ENCODE data around the gene KRT33B. TPM values are rescaled to one million over a fixed set of nuclear protein-coding genes. Genes with fewer than 3 reads are reported as not detected.

KRT33B gene
- total RNA-seq, 1 experiment from 2014 or later = not detected

DNA sequence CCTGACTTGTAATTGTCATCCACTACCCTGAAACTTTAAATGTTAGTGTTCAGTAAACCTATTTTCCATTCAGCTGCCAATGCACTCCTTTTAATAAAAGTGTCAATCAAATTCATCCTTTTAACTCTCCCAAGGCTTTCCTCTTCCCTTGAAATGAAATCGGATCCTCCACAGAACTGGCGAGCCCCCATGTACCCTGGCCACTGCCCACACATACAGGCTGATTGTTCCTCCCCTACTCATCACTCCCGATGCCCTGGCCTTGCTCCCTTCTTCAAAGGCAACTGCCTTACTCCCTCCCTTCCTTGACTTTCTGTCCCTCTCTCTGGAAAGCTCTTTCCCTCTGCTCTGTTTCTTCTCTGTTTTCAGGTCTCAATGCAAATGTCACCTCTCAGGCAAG is 26.6 kb downstream of the KRT33B start:
- Histone ChIP-seq H3K36me3 (ENCODE audit: control insufficient read depth, insufficient read depth, low read length) (no peaks in the 10 kb centered on the region), H3K4me1 (no peaks in the 10 kb centered on the region), H3K9me3 (no peaks in the 10 kb centered on the region), H3K4me3 (ENCODE audit: low read depth, low read length) (no peak overlapping the region), H3K27me3 (replicated peaks; ENCODE audit: control insufficient read depth, insufficient read depth, low read length) (no peaks in the 10 kb centered on the region)
- Mint-ChIP-seq H3K27ac (ENCODE audit: unreplicated experiment) (no peak overlapping the region), H3K4me1 (ENCODE audit: low read depth, unreplicated experiment) (no peaks in the 10 kb centered on the region), H3K4me3 (ENCODE audit: unreplicated experiment) (no peak overlapping the region), H3K27me3 (ENCODE audit: insufficient read depth, unreplicated experiment) (no peaks in the 10 kb centered on the region), H3K9me3 (ENCODE audit: unreplicated experiment) (peaks cover 10% of the 10 kb centered on the region), H3K36me3 (ENCODE audit: insufficient read depth, unreplicated experiment) (no peaks in the 10 kb centered on the region)
- BruUV-seq (replicated peaks) = no TSS peak
- TF ChIP-seq, protein P1, sequence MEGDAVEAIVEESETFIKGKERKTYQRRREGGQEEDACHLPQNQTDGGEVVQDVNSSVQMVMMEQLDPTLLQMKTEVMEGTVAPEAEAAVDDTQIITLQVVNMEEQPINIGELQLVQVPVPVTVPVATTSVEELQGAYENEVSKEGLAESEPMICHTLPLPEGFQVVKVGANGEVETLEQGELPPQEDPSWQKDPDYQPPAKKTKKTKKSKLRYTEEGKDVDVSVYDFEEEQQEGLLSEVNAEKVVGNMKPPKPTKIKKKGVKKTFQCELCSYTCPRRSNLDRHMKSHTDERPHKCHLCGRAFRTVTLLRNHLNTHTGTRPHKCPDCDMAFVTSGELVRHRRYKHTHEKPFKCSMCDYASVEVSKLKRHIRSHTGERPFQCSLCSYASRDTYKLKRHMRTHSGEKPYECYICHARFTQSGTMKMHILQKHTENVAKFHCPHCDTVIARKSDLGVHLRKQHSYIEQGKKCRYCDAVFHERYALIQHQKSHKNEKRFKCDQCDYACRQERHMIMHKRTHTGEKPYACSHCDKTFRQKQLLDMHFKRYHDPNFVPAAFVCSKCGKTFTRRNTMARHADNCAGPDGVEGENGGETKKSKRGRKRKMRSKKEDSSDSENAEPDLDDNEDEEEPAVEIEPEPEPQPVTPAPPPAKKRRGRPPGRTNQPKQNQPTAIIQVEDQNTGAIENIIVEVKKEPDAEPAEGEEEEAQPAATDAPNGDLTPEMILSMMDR (IDR thresholded peaks at IDR 0.05; ENCODE audit: insufficient read depth in 1 of 2, low read depth in 1 of 2, low read length in 1 of 2, severe bottlenecking in 1 of 2, unreplicated experiment in 1 of 2) = no peak
- DNase-seq = no peak
- CTCF ChIA-PET = no interaction called here
- intact Hi-C loops (cut with micrococcal nuclease; ENCODE audit: unreplicated experiment) = no loop called here
- POLR2A ChIA-PET = no interaction called here

DNA sequence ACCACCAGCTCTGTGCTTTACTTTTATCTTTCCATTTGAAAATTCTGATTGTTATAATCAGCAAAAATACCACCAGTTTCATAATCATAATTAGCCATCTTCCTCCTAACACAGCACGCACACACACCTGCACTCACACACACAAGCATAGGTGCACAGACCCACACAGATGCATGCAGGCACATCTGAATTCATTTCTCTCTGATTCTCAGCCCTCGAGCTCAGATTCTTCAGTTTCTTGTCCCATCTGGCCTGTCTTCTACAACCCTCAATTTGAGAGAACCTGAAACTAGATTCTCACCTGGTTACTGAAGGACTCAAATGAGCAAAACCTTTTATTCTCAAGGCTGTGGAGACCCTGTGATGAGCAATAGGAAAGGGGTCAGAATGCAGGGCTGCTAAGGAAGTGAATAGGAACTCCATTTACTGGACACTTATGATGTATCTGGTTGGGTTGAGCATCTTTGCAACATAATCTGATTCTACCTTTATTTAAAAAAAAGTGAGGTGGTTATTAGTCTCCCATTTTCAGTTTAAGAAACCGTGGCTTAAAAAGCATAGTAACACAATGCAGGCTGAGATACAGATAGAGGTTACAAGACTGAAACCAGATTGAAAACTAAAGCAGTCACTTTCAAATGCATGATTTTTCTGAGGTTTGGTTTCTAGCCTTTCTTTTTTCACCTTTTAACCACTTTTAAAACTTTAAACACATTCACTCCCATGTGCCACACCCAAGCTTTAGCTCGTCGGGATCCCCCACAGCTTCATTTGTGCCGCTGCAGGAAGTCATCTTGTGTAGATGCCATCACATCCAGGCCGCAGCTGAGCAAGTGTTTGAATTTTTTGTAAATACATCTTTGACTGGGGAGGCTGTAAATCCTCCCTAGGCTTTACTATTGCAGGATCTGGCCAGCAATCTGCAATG is 28.4 kb downstream of the KRT33B start:
- H3K9me3 Mint-ChIP-seq (ENCODE audit: unreplicated experiment) = peaks cover 10% of the 10 kb centered on the region
- TF ChIP-seq, protein P1 (IDR thresholded peaks at IDR 0.05; ENCODE audit: insufficient read depth in 1 of 2, low read depth in 1 of 2, low read length in 1 of 2, severe bottlenecking in 1 of 2, unreplicated experiment in 1 of 2) = no peak
- POLR2A ChIA-PET = no interaction called here
- no peaks in the 10 kb centered on the region for H3K4me1 Mint-ChIP-seq (ENCODE audit: low read depth, unreplicated experiment)
- Histone ChIP-seq H3K27me3 (replicated peaks; ENCODE audit: control insufficient read depth, insufficient read depth, low read length) (no peaks in the 10 kb centered on the region), H3K36me3 (ENCODE audit: control insufficient read depth, insufficient read depth, low read length) (no peaks in the 10 kb centered on the region), H3K4me3 (ENCODE audit: low read depth, low read length) (no peak overlapping the region), H3K9me3 (no peaks in the 10 kb centered on the region), H3K4me1 (no peaks in the 10 kb centered on the region)
- H3K27me3 Mint-ChIP-seq (ENCODE audit: insufficient read depth, unreplicated experiment) = no peaks in the 10 kb centered on the region
- CTCF ChIA-PET = no interaction called here
- DNase-seq = no peak
- no TSS peak for BruUV-seq (replicated peaks)
- no peak overlapping the region for H3K27ac Mint-ChIP-seq (ENCODE audit: unreplicated experiment)
- H3K4me3 Mint-ChIP-seq (ENCODE audit: unreplicated experiment) = no peak overlapping the region
- intact Hi-C loops (cut with micrococcal nuclease; ENCODE audit: unreplicated experiment) = no loop called here
- no peaks in the 10 kb centered on the region for H3K36me3 Mint-ChIP-seq (ENCODE audit: insufficient read depth, unreplicated experiment)

DNA sequence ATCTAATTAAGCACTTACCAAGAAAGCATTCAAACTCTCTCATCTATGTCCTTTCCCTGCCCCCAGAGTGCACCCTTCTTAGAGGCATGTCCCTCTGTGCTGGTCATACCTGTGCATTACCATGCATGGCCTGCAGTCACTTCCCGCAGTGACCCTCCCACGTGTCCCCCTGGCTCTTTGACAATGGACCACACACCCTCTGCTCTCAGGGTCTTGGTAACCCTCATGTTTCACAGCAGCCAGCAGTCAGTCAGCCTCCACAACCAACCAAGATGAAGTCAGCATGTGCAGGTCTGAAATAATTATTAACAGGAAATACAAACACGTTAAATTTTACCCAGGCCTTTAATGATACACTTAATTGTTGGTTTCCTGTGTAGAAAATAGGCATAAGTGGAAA is 29.1 kb downstream of the KRT33B start:
- CTCF ChIA-PET = no interaction called here
- Histone ChIP-seq H3K27me3 (replicated peaks; ENCODE audit: control insufficient read depth, insufficient read depth, low read length) (no peaks in the 10 kb centered on the region), H3K36me3 (ENCODE audit: control insufficient read depth, insufficient read depth, low read length) (no peaks in the 10 kb centered on the region), H3K4me1 (no peaks in the 10 kb centered on the region), H3K9me3 (no peaks in the 10 kb centered on the region), H3K4me3 (ENCODE audit: low read depth, low read length) (no peak overlapping the region)
- POLR2A ChIA-PET = no interaction called here
- no peak overlapping the region for H3K27ac Mint-ChIP-seq (ENCODE audit: unreplicated experiment)
- intact Hi-C loops (cut with micrococcal nuclease; ENCODE audit: unreplicated experiment) = no loop called here
- no peaks in the 10 kb centered on the region for H3K36me3 Mint-ChIP-seq (ENCODE audit: insufficient read depth, unreplicated experiment)
- no peak overlapping the region for H3K4me3 Mint-ChIP-seq (ENCODE audit: unreplicated experiment)
- peaks cover 10% of the 10 kb centered on the region for H3K9me3 Mint-ChIP-seq (ENCODE audit: unreplicated experiment)
- TF ChIP-seq, protein P1 (IDR thresholded peaks at IDR 0.05; ENCODE audit: insufficient read depth in 1 of 2, low read depth in 1 of 2, low read length in 1 of 2, severe bottlenecking in 1 of 2, unreplicated experiment in 1 of 2) = no peak
- no TSS peak for BruUV-seq (replicated peaks)
- H3K27me3 Mint-ChIP-seq (ENCODE audit: insufficient read depth, unreplicated experiment) = no peaks in the 10 kb centered on the region
- DNase-seq = no peak
- no peaks in the 10 kb centered on the region for H3K4me1 Mint-ChIP-seq (ENCODE audit: low read depth, unreplicated experiment)
